ENCODE measurements around the gene MKS1.

MKS1 gene

GRCh38 chr17:58242171-58242784, 23.2 kb upstream of the MKS1 start:
- no peak for DNase-seq

- no peak for DNase-seq
Observed at GRCh38 chr17:58239987-58240386, 20.9 kb upstream of the MKS1 start.

DNA sequence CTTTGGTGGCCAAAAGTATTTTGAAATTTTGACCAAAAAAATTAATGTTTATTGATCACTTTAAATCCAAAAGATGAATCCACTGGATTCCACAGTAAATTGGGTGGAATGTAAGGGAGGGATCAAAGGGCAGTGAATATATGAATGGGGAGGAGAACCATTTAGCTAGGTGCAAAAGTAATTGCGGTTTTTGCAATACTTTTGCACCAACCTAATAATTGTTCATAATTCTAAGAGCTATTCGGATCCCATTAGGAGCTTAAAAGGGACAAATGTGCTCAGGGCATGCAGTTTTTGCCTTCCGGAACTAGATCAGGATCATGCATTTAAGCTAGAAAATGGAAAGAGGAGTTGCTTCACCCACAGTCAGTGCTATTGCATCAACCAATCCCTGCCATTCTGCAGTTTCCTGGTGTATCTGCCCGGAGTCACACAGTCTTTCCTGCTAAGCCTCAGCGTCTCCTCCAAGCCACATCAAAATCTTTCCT, 19.1 kb upstream of the MKS1 start, which contains the start of gene LPO:
LPO (plus strand) TSS at position 438 of the 488 bp plus-strand sequence. CDS start 4,396 bp downstream, outside the sequence.
- no peak for DNase-seq

DNA sequence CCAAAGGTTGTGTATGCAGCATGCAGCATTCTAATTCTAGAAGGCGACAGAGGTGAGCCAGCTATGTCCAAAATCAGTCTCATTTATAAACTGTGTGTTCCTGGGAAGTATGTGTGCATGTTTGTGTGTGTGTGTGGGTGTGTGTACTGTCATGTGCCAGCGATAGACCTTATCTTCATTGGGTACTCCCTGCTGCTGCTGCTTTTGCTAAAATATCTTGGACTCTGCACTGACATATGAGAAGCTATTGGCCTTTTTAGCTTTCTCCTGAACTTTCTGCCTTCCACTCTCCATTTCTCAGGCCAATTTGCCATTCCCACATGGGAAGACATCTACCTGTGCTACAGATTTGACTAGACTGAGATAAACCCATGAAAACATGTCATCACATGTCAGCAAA, 17.3 kb upstream of the MKS1 start:
- DNase-seq: no peak

GRCh38 chr17:58235821-58236220, 16.8 kb upstream of the MKS1 start:
- no peak for DNase-seq

GRCh38 chr17:58234512-58234911, 15.5 kb upstream of the MKS1 start:
- no peak for DNase-seq

GRCh38 chr17:58233543-58233942, 14.5 kb upstream of the MKS1 start:
- DNase-seq: no peak

DNA sequence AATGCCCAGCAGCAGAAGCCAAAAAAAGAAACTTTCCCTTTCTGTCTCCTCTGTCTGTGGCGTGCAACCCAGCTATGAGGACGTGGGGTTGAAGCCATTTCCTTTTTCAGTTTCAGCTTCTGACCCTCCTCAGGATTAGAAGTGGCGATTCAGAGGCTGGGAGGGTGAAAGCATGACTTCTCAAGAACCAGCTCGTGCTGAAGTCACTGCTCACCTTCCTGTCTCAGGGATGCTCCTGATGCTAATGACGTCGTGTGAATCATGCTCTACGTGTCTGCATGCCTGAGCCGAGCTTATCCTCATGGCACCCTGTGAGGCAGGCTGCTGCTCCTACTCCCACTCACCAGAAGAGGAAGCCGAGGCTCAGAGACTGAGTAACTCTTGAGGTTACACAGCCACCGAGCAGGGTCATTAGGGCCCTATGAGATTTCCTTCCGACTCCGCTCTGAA, 13.7 kb upstream of the MKS1 start:
- DNase-seq: no peak

GRCh38 chr17:58231641-58232040, 12.6 kb upstream of the MKS1 start:
- DNase-seq: no peak

DNA sequence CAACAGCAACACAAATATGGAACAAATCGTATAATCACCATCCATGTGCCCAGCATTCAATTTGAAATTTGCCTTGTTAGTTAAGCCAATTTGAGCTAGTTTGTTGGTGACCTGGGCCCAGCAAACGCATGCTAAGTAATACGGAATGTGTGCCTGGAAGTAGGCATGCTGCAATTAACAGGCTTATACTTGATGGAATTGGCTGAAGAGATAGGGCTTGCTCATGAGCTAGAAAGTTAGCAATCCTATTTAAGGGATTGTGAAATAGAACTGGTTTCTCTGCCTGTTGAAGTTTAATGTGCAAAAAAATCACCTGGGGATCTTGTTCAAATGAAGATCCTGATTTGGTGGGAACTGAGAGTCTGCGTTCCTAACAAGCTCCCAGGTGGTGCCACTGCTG, 10.8 kb upstream of the MKS1 start:
- DNase-seq: no peak

DNA sequence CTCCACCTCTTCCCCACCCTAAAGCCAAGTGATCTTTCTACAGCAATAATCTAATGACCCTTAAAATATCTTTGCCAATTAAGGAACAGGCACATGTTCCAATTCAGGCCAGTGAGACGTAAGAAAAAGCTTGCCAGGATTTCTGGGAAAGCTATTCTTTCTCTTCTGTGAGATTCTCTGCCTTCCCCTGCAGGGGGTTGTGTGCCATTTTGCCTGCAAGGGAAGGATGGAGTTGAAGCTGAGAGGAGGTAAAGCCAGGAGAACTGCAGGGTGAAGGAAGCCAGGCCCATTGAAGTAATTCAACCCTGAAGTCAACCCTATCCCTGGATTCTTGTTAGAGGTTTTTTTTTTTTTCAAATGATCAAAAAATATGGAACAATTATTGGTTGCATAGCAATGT, 10.3 kb upstream of the MKS1 start:
- DNase-seq: no peak

DNA sequence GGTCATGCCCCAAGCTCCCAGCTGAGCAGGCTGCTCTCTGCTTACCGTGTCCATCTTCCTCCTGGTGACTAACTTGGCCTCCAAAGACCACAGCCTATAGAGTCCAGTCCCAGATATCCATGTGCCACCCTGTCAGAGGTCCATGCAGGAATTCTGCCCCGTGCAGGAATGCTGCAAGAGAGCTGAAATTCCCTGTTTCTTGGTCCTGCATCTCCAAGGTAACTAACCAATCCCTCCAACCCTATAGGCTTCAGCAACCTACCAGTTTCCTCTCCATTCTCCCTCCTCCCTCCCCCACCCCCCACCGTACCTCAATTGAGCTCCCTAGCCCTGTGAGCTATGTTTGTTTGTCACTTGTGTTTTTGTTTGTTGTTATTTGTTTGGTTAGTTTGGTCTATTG, 9.6 kb upstream of the MKS1 start:
- no peak for DNase-seq

DNA sequence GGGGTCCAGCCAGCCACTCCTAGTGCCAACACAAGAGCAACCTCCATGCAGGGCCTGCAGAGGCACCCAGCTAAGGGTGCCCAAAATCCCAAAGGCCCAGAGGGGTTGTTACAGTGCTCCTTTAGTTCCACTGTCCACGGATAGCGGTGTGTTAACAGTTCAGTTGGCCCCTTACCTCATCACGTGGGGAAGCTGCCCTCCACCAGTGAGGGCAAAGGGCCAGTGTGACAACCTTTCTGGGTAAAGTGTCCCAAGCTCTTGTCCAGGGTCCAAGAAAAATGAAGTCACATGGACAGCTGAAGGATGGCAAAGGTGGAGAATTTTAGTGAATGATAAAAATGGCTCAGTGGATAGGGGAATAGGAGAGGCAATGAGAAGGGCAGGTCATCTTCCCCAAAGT, 8.7 kb upstream of the MKS1 start:
- DNase-seq: no peak

GRCh38 chr17:58224315-58224714, 5.3 kb upstream of the MKS1 start:
- no peak for DNase-seq

DNA sequence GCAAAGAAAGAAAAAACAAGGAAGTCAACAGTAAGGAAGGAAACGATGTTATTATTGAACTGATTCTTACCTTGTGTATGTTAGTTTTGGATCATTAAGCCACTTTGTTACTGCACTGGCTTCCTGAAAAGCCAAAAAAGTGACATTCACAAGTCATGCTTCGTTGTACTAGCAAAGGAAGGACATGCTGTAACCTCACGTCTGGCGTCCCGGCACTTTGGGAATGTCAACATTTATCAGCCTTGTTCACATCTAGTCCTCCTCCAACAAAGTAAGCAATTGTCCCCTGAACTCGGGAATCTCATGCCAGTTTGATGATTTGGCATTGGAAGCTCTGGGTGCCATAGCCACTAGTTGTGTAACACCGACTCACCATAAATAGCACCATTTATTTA, 731 bp upstream of the MKS1 start:
- DNase-seq: no peak

- DNase-seq: no peak
Observed at GRCh38 chr17:58217766-58218165, 1.3 kb downstream of the MKS1 start.

DNA sequence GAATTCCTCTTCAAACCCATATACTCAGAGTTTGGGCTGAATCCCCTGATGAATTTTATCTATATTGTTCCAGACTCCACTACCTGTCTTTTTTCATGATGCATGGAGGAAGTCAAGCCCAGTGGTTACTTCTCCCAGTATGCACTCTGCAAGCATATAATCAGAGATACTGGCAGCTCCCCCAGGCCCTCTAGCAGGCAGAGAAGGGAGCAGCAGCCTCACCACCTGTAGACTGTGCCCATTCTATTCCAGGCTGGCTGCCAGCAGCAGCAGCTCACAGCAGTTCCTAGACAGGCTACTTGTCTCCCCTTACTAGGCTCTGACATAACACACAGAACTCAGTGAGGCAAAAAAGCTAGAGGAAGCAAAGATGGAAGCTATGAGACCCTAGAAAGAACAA, 3.4 kb downstream of the MKS1 start:
- DNase-seq: no peak

GRCh38 chr17:58210922-58211321, 8.1 kb downstream of the MKS1 start:
- DNase-seq: no peak

GRCh38 chr17:58208344-58208743, 10.7 kb downstream of the MKS1 start:
- DNase-seq: no peak

GRCh38 chr17:58207451-58207850, 11.6 kb downstream of the MKS1 start:
- no peak for DNase-seq

DNA sequence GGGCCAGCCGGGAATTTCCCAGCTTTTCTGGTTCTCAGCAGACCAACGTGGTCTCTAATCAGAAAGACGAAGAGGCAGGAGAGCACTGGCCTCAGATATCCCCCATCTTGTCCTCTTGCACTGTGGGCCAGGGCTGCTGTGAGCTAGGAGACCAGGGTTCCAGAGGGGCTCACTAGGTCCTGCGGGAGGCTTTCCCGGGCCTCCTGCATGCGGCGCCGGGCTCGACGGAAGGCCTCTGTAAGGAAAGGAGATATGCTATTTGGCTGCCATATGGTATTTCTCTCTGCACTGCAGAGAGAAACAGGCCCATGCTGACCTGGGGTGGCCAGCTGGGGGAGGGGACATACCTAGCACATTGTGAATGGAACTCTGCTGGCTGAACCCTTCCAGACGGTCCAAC, 13.1 kb downstream of the MKS1 start:
- DNase-seq: no peak

GRCh38 chr17:58204796-58205195, 14.3 kb downstream of the MKS1 start:
- DNase-seq: no peak

- DNase-seq: no peak
Observed at GRCh38 chr17:58202859-58203258, 16.2 kb downstream of the MKS1 start.

DNA sequence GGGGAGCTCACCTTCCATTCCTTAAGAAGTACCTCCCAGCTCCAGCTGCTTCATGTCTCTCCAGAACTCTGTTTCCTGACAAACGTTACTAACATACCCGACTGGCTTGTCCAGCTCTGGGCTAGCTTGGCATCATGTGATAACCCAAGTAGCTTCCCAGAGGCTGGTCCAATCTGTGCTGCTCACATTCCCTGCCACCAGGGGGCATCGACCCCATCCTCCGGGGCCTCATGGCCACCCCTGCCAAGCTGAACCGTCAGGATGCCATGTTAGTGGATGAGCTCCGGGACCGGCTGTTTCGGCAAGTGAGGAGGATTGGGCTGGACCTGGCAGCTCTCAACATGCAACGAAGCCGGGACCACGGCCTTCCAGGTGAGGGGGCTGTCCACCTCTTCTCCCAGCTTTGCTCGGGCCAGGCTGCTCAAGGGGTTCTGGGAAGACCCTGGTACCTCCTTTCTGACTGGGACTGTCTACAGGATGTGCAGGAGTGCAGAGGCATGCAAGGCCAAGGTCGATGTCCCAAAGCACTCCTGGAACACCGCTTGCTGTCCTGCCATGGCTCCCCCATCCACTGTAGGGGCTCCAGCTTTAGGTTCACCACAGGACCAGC, 18.9 kb downstream of the MKS1 start:
- DNase-seq: peak; percentile 58

GRCh38 chr17:58196610-58197009, 22.4 kb downstream of the MKS1 start:
- DNase-seq: no peak
